H1 (cell line): ENCODE results near the gene CRISPLD2. TPM values are rescaled to one million over a fixed set of nuclear protein-coding genes. Genes with fewer than 3 reads are reported as not detected.

Experiments
- CHD2 ChIP-seq: IDR thresholded peaks from 2 replicates; pipeline ENCODE4 v1.6.1; 2012; ENCODE audit warnings: low read length, improper control_type of control experiment
- E2F6 ChIP-seq: IDR thresholded peaks from 2 replicates; pipeline ENCODE4 v1.6.1; 2012; ENCODE audit warnings: inconsistent platforms
- EP300 ChIP-seq, 2 experiments: IDR thresholded peaks; 1 replicate in 1 of 2; 2 replicates in 1 of 2; pipeline ENCODE4 v1.6.1; 2011 to 2012; ENCODE audit warnings: low read depth in 2 of 2, low read length in 2 of 2, mild to moderate bottlenecking in 2 of 2, borderline replicate concordance in 1 of 2, inconsistent platforms in 1 of 2, moderate library complexity in 1 of 2
- NANOG ChIP-seq: IDR thresholded peaks from 2 replicates; pipeline ENCODE4 v1.6.1; 2011; ENCODE audit warnings: low read length, low read depth, mild to moderate bottlenecking, inconsistent platforms; ENCODE audit not compliant: insufficient read depth, poor library complexity, severe bottlenecking
- SAP30 ChIP-seq: fragments of 300-600 bp; sonication (generic); IDR thresholded peaks from 2 replicates; pipeline ENCODE4 v1.7.1; 2012; ENCODE audit warnings: low read length, moderate library complexity, mild to moderate bottlenecking, inconsistent platforms; ENCODE audit not compliant: insufficient read depth, insufficient replicate concordance
- TAF1 ChIP-seq: IDR thresholded peaks from 2 replicates; pipeline ENCODE4 v1.6.1; 2011; ENCODE audit warnings: mild to moderate bottlenecking, low read depth, low read length
- polyA plus RNA-seq, 7 experiments: library from polyadenylated mRNA; depleted of rRNA in 3 of 7; stranded (reverse) in 5 of 7; unstranded in 2 of 7; fragments of >200 nt in 5 of 7; fragments of 200-250 nt in 2 of 7; gene quantifications; 1 replicate in 5 of 7; 2 replicates in 1 of 7; 4 replicates in 1 of 7; pipeline versions ENCODE4 v1.2.1 to v1.2.3, GENCODE V29; 2011 to 2013; ENCODE audit warnings: missing spikeins in 2 of 7, mixed read lengths in 2 of 7
- total RNA-seq: library from RNA; stranded (reverse); fragmentation: NEBNext Ultra II Directional; extraction: Animal tissue kit (Norgen Biotek cat#: 25700); gene quantifications from 2 replicates; pipeline ENCODE4 v1.2.1, GENCODE V29; 2021

The CRISPLD2 gene
- total and polyA plus RNA-seq, 2 of the 8 experiments (the other 6 are each of a cell fraction or from before 2014, with no cell fraction given), result 2.7 to 5.1 TPM

- TF ChIP-seq NANOG (peak; percentile 35), SAP30 (no peak), E2F6 (no peak), TAF1 (no peak), CHD2 (no peak), EP300 (IDR thresholded peaks at IDR 0.05; ENCODE audit: borderline replicate concordance in 1 of 2, low read depth in 2 of 2, low read length in 2 of 2) (0 out of 3 replicates have a peak, but pooled peaks of 1 of the 2 experiments have one; percentile 39)
Measured at GRCh38 chr16:84844559-84845495, 25.0 kb downstream of the CRISPLD2 start (continued).
